ENCODE measurements around the gene SMIM3. TPM values are rescaled to one million over a fixed set of nuclear protein-coding genes. Genes with fewer than 3 reads are reported as not detected.

The SMIM3 gene
- total and polyA plus RNA-seq, 2 of the 8 experiments (the other 6 are each of a cell fraction or from before 2014, with no cell fraction given), result 10.4 to 15.7 TPM

DNA sequence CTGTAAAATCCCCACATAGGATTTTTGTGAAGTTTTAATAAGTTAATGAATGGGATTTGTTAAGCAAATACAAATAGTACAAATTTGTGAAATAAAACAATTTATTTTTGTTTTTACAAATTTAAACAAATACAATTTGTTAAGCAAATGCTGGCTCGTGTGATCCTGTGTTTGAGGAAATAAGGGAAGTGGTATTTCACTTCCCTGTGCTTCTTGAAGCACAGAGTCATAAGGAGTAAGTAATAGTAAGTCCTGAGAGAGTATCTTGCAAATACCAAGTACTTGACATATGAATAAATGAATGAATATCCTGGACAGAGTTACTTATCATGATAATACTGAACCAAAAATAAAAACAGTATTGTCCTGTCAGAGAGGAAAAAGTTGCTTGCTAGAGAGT, 9.1 kb downstream of the SMIM3 start (continued):
- TF ChIP-seq CTCF (IDR thresholded peaks at IDR 0.05; ENCODE audit: control extremely low read depth in 1 of 3, insufficient read depth in 1 of 3, low read depth in 1 of 3, low read length in 3 of 3) (no peak), GABPA (IDR thresholded peaks at IDR 0.05; ENCODE audit: borderline replicate concordance, insufficient read depth, low read length) (no peak), NRF1 (IDR thresholded peaks at IDR 0.05; ENCODE audit: low read depth, low read length) (no peak), SP2 (IDR thresholded peaks at IDR 0.05; ENCODE audit: low read length) (no peak), SIX5 (IDR thresholded peaks at IDR 0.05; ENCODE audit: low read depth, low read length) (no peak), POLR2AphosphoS5 (IDR thresholded peaks at IDR 0.05; ENCODE audit: low read depth, low read length) (no peak), TEAD4 (IDR thresholded peaks at IDR 0.05; ENCODE audit: low read depth, low read length) (no peak)
